GM19397 (cell line): ENCODE data around the gene FUBP1.
"Not testable (repeated sequence)": the region's sequence is repeated elsewhere in the genome, so short reads cannot be mapped to it uniquely, and the experiment has no call there.

Source experiments
- ATAC-seq: cut with Tn5 transposase; IDR thresholded peaks from one replicate; pipeline ENCODE4 v1.9.1; 2021; ENCODE audit warnings: mild to moderate bottlenecking, moderate library complexity; ENCODE audit not compliant: unreplicated experiment

The FUBP1 gene

GRCh38 chr1:77978969-77979876 lies at the start of gene FUBP1:
TSS of gene FUBP1 (minus strand) at chr1:77979072. CDS start at chr1:77979004, 68 bp downstream.
- peak; percentile 80 for ATAC-seq

- not testable (repeated sequence) for ATAC-seq
These were observed 42.3 kb upstream of the FUBP1 start for GRCh38 chr1:78021134-78021533.

GRCh38 chr1:78019024-78019423 lies 40.2 kb upstream of the FUBP1 start:
- ATAC-seq, result no peak

GRCh38 chr1:78015148-78015547 lies 36.3 kb upstream of the FUBP1 start:
- no peak for ATAC-seq

- no peak for ATAC-seq
These were observed 32.2 kb upstream of the FUBP1 start for GRCh38 chr1:78011050-78011449.

- no peak for ATAC-seq
These were observed 31.0 kb upstream of the FUBP1 start for GRCh38 chr1:78009836-78010235.

GRCh38 chr1:78009276-78009675 lies 30.4 kb upstream of the FUBP1 start:
- no peak for ATAC-seq

- ATAC-seq, result no peak
These were observed 28.9 kb upstream of the FUBP1 start for GRCh38 chr1:78007677-78008341.

- no peak for ATAC-seq
These were observed 27.6 kb upstream of the FUBP1 start for GRCh38 chr1:78006521-78006920.

GRCh38 chr1:78005755-78006154 lies 26.9 kb upstream of the FUBP1 start:
- ATAC-seq, result no peak

GRCh38 chr1:78005448-78005722 lies 26.5 kb upstream of the FUBP1 start:
- ATAC-seq, result no peak

- ATAC-seq, result peak; percentile 98
These were observed 26.0 kb upstream of the FUBP1 start, which contains the start of gene DNAJB4 for GRCh38 chr1:78004719-78005447. TSS of gene DNAJB4 (plus strand) at chr1:78004939. CDS start at chr1:78005111, 172 bp downstream.

- peak; percentile 45 for ATAC-seq
These were observed 25.2 kb upstream of the FUBP1 start for GRCh38 chr1:78003882-78004718.

- ATAC-seq, result no peak
These were observed 24.3 kb upstream of the FUBP1 start for GRCh38 chr1:78003070-78003746.

- ATAC-seq, result not testable (repeated sequence)
These were observed 21.7 kb upstream of the FUBP1 start for GRCh38 chr1:78000536-78000935.

- ATAC-seq, result no peak
These were observed 17.9 kb upstream of the FUBP1 start for GRCh38 chr1:77996734-77997133.

- ATAC-seq, result no peak
These were observed 15.3 kb upstream of the FUBP1 start for GRCh38 chr1:77994117-77994705.

GRCh38 chr1:77991638-77992037 lies 12.8 kb upstream of the FUBP1 start:
- no peak for ATAC-seq

- ATAC-seq, result no peak
These were observed 11.8 kb upstream of the FUBP1 start for GRCh38 chr1:77990629-77991204.
